ENCODE measurements around the gene PRPF40A.
A peak's percentile ranks its signal among the peaks of the same experiment; 100 is the strongest.

PRPF40A gene

DNA sequence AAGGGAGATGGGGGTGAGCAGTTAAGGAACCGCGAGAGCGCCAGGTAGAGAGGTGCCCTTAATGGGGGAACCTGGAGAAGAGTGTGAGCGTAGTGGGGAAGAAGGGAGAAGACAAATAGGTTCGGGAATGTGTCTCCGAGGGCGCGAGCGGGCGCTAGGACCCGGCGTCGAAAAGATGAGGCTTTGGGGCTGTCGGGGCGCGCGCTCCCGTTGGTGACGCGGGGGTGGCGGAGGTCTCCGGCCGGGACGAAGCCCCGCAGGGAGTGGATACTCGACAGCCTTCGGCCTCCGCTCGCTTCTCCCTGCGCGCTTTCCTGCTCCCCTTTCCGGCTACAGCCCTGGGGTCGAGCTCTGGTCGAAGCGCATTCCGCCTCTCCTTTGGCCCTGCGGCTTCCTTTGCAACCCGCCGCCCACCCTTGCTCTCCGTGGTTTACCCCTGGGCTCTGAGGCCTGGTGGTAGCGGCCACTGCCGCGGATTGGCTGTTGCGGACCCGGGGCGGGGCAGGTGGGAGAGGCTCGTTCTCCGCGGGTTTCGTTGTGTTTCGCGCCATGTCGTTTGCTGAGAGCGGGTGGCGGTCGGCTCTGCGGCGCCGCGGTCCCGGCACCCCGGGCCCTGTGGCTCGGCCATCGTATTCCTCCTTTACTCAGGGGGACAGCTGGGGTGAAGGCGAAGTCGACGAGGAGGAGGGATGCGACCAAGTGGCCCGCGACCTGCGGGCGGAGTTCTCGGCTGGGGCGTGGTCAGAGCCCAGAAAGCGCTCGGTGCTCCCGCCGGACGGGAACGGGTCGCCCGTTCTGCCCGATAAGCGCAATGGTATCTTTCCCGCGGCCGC, 1.0 kb upstream of the PRPF40A start, which contains the start of gene ARL6IP6:
Gene ARL6IP6, plus strand, starts transcription at position 545 of the 833 bp plus-strand sequence. Its CDS starts 5 bp downstream, at position 550.
- peak in 55 of 56 donors; percentile 64 to 99 (median 94) for DNase-seq

DNA sequence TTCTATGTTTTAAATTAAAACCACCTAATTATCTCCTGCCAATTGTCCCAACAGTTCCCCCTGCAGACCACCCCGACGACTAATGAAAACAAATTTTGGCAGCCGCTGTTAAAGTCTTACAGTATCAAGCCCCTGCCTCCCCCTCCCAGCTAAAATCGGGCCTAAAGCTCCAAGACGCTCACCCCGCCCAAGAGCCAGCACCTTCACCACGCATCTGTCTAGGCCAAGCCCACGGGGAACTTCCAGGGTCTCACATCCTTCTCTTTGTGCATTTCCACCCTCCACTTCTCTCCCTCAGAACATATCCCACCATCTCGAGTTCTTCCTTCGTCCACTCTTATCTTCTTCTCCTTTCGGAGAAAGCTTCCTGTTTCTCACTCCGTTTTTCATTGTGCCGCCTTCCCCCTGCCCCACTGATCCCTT, 445 bp downstream of the PRPF40A start:
- DNase-seq: peak in 6 of 56 donors; percentile 3 to 28 (median 20)

DNA sequence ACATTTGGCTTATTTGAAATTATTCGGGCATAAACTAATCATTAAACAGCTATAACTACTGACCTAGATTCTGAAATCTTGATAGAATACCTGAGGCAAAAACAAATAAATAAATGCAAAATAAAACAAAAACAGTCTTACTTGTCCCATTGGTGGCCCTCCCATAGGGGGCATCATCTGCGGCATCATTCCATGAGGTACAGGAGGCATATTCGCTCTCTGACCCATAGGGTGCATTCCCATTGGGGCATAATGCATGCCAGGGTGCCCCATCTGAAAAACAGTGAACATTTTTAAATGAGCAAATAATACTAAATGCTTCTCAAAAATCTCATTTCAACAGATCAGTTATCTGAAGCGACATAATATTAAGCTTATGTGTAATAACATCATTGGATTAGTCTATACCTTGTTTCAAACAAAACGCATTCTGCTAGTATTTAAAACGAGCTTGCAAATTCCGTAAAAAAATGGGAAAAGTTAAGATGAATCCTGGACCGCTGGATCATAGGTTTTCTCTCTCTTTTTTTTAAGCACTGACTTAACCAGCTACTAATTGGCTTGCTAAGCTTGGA, 1.3 kb downstream of the PRPF40A start:
- no peak for DNase-seq

GRCh38 chr2:152715112-152715511, 2.1 kb downstream of the PRPF40A start:
- DNase-seq: no peak

GRCh38 chr2:152710713-152711112, 6.5 kb downstream of the PRPF40A start:
- no peak for DNase-seq

DNA sequence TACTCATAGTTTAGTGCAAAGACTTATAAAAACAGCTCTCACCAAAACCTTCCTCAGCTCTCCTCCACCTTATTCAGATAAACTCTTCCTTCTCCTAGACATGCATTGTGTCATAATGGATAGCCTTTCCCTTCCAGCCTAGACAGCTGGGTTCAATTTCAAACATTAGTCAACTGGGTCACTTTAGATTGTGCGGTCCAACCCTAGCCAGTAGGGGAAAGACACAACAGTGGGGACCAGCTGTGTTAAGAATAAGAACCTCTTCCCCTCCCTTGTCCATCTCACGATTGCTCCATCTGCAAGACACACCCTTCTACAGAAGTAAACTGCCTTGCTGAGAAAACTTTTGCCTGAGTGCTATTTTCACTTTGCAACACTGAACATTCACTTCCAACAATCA, 8.5 kb downstream of the PRPF40A start:
- DNase-seq: no peak

DNA sequence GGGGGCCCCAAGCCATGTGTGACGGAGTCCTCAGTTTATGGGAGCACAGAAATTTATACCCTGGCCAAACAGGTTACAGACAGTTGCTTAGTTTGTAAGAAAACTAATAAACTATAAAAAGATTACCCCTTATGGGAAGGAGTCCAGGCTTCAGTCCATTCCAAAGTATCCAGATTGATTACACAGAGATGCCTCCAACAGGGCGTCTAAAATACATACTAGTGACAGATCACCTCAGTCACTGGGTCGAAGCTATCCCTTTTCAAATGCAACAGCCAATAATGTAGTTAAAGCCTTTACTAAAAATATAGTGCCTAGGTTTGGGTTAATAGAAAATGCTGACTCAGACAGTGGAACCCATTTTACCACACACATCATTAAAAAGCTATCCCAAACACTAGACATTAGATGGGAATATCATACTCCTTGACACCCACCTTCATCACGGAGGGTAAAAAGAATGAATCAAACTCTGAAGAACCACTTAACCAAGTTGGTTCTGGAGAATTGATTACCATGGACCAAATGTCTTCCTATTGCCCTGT, 10.7 kb downstream of the PRPF40A start:
- DNase-seq: no peak

DNA sequence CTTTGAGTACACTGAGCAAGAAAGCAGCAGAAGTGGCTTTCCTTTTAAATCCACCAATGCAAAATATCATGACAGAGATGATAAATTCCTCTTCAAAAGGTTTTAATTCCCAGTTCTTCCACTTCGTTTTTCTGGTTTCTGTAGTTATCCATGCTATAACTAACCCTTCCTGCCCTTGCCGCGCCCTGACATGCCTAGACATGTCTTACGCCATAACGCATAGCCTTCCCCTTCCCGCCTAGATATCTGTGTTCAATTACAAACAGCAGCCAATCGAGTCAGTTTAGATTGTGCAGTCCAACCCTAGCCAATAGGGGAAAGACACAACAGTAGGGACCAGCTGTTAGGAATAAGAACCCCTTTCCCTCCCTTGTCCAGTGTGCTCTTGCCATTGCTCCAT, 16.1 kb downstream of the PRPF40A start:
- no peak for DNase-seq

GRCh38 chr2:152696476-152696875, 20.8 kb downstream of the PRPF40A start:
- DNase-seq: no peak

DNA sequence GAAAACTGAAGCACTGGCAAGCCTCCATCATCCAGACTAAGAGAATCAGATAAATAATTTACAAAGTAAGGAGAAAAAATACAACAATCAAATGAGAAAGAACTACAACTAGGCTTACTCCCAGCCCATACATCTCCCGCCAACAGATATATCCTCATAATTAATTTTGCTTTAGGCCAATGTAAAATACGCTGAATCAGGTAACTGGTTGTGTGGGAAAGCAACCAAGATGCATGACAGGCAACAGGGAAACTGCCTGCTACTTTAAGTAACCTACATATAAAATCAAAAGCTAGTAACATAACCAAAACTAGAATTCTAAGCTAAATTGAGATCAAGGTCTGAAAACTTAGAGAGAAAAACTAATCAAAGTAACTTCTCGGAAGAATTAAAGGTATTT, 21.5 kb downstream of the PRPF40A start:
- DNase-seq: no peak

DNA sequence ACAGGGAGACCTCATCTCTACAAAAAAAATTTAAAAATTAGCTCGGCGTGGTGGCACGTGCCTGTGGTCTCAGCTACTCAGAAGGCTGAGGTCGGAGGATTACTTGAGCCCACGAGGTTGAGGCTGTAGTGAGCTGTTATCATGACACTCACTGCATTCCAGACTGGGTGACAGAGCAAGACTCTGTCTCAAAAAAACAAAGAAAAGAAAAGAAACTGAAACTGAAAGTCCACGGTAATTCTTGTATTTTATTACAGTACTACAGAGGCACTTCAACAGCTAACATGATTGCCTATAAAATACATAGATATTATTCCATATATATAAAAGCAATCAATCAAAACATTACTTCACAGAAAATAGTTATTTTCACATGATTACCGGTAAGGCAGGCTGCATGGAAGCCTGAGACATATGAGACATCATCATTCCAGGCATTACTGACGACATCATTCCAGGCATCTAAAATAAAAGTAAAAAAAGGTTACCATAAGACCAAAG, 23.1 kb downstream of the PRPF40A start:
- DNase-seq: no peak

DNA sequence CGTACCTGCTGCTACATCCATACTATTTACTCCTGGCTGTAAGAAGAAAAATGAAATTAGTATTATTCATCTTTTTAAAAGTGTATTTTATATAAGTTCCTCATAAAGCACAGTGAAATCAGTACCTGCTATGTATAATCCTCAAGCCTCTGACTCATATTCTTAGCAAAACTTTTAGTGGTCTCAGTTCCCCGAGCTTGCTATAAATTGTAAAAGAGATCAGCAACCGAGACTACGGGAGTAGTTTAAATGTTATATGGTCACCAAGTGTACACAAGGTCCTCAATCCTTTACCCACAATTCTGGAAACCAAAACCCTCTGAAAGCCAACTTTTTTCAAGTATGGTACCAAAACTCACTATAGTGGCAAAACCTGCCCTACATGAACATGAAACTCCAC, 24.2 kb downstream of the PRPF40A start:
- DNase-seq: no peak

DNA sequence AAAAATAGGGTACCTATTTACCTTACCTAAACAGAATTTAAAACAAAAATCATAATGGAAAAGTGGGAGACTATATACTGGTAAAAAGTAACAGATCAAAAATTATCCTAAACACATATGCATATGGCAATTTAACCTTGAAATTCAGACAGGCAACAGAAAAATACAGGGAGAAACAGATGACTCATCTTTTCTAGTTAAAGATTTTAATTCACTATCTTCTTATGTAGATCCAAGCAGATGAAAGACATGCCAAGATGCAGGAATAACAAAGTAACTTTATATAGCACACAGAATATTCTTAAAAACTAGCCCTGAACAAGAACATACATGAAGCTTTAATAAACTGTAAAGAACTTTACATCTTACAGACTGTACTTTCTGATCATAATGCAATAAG, 30.9 kb downstream of the PRPF40A start:
- no peak for DNase-seq

DNA sequence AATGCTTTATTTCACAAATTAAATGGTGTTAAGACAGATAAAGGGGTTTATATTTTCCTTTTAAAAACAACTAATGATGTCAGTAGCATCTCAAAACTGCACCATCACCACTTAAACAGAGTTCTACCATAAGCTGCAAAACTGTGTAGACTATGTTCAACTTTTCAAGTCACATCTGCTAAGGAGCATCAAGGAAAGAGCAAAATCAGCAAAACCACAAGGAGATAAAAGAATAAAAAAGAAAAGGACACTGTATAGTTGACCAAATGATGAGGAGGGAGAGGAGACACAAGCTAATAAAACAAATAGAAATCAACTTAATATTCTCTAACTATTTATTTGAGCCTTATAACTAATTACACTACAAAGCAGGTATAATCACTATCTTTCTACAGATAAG, 33.9 kb downstream of the PRPF40A start:
- no peak for DNase-seq

DNA sequence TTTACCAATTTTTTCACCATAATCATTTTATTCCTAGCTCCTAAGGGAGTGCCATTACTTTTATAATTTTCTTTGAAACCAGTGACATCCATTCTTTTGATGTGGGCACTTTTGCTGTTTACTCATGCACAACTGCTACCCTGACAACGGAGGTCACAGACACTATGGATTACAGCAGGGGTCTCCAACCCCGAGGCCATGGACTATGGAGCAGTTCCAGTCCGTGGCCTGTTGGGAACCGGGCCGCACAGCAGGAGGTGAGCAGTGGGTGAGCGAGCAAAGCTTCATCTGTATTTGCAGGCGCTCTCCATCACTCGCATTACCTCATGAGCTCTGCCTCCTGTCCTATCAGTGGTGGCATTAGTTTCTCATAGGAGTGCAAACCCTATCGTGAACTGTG, 34.6 kb downstream of the PRPF40A start:
- DNase-seq: no peak

- DNase-seq: no peak
Observed at GRCh38 chr2:152678808-152679207, 38.5 kb downstream of the PRPF40A start.

- DNase-seq: no peak
Observed at GRCh38 chr2:152676461-152676860, 40.8 kb downstream of the PRPF40A start.

GRCh38 chr2:152674334-152674733, 42.9 kb downstream of the PRPF40A start:
- DNase-seq: no peak

GRCh38 chr2:152664725-152665124, 52.5 kb downstream of the PRPF40A start:
- no peak for DNase-seq

GRCh38 chr2:152661076-152661475, 56.2 kb downstream of the PRPF40A start:
- no peak for DNase-seq

DNA sequence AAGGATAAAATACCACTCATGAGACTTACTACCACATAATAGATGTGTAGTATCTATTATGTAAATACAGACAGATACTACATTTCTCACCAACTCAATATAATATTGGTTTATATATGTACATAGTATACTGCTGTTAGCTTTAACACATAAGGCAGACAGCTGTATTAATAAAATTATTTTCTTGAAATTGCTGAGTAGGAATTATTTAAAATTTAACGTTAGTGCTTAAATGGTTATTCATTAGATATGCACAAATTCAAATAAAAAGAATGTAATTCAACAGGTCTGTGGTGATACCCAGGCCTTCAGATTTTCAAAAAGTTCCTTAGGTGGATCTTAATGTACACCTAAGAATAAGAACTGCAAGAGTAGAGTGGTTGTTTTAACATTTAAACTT, 59.0 kb downstream of the PRPF40A start:
- no peak for DNase-seq

- DNase-seq: no peak
Observed at GRCh38 chr2:152657043-152657442, 60.2 kb downstream of the PRPF40A start.

- DNase-seq: no peak
Observed at GRCh38 chr2:152655880-152656279, 61.4 kb downstream of the PRPF40A start.

Data from nucleus accumbens (tissue), 56 donors.